Renal cortex interstitium (tissue), 11 donors: ENCODE measurements around the gene HS6ST3. TPM values are rescaled to one million over a fixed set of nuclear protein-coding genes. Genes with fewer than 3 reads are reported as not detected.

ENCODE experiments used
- DNase-seq, 11 donors: peaks; one replicate each; pipeline ENCODE4 v3.0.0-alpha.2; 2013; ENCODE audit warnings: low read depth in 9 of 11, low spot score in 4 of 11; ENCODE audit errors: extremely low read depth in 1 of 11
- polyA plus RNA-seq, 3 donors: library from polyadenylated mRNA; unstranded; fragments of 120-200 nt; gene quantifications; one replicate each; pipeline ENCODE4 v1.2.1, GENCODE V29; 2013; ENCODE audit not compliant: insufficient read length in 3 of 3

HS6ST3 gene
- polyA plus RNA-seq, 3 donors, result 2.8 to 4.2 (median 2.8) TPM

DNA sequence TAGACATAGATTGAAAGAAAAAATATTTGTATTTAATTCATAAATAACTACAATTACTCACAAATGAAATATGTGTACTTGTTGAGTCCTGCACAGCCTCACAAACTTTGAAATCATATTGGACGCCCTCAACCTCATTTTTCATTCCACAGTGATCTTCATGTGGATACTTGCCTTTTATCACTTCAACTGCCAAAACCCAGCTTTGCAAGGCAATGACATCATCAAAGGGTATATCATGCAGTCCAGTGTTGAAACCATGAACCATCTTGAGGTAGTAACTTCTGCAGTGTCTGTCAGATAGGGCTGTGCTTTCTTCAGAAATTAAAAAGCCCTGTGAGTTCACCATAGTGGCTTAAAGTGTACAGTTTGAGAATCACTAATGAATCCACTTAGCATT lies 82.2 kb downstream of the HS6ST3 start:
- no peak for DNase-seq

DNA sequence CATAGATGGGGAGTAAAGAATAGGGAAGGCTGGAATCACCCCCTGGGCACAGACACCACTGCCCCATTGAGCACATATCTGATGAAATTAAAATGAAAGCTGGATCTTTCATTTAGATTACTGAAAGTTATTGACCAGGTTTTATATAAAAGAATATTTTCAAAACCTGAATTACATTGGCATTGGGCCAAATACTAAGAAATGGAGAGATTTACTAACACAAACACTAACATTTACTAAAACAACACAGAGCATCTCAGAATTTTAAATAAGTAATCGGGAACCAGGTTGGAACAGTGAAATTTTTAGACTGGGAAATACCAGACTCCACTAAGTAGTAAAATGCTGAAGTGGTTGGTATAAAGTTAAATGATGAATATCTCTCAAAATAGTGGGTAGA lies 88.9 kb downstream of the HS6ST3 start:
- no peak for DNase-seq

DNA sequence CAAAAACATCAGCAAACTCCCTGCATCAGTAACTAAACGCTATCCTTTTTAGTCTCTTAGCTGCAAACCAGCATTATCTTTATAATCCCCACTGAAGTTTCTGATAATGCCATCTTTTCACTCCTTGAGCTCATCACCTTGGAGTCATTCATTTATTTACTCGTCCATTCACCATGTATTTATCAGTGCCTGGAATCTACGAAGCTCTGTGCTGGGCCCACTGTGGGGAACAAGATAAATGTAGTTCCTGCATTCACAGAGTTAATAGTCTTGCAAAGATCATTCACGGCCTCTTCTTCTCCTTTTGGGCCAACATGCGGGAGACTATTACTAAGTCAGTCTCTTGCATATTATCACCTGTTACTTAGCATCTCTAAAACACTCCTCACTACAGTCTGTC lies 89.4 kb downstream of the HS6ST3 start:
- no peak for DNase-seq

GRCh38 chr13:96181911-96182310 lies 92.0 kb downstream of the HS6ST3 start:
- DNase-seq, result peak in 10 of 11 donors; percentile 3 to 40 (median 16)

GRCh38 chr13:96185818-96186217 lies 95.9 kb downstream of the HS6ST3 start:
- no peak for DNase-seq

DNA sequence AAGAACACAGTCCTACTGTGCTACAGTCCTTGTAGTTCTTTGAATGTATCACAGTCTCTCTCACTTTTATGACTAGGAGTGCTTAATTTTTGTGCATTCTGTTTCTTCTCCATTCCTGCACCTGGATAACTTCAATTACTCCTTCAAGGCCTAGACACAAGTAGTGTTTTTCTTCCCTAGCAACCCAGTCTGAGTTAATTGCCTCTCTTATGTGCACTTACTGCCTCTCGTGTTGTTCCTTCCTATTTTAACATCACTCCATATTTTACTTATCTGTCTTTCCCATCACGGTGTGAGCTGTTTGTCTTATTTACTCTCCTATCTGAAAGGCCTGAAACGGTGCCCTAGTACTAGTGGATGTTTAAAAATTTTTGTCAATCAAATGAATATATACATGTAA lies 101.5 kb downstream of the HS6ST3 start:
- DNase-seq, result no peak

- no peak for DNase-seq
These were observed 103.9 kb downstream of the HS6ST3 start for GRCh38 chr13:96193728-96194310.

- no peak for DNase-seq
These were observed 108.1 kb downstream of the HS6ST3 start for GRCh38 chr13:96198038-96198437.

GRCh38 chr13:96199315-96199714 lies 109.4 kb downstream of the HS6ST3 start:
- DNase-seq, result no peak

DNA sequence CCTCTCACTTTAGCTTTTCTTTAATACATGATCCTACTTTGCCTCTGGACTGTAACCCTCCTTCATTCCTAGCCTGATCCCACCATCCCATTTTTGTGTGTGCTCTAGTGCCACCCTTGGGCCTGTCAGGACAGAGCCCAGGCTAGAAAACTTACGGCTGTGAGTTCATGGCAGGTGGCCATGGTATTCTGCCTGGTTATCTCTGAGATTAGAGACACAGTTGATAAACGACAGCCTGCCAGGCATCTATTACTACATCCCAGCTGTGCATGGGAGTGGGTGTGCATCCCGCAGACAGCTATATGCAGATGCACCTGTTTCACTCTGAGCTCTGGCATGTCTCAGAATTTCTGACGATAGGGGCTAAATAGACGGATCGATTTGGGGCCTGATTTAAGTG lies 110.9 kb downstream of the HS6ST3 start:
- no peak for DNase-seq

GRCh38 chr13:96202315-96202714 lies 112.4 kb downstream of the HS6ST3 start:
- DNase-seq, result no peak

GRCh38 chr13:96203471-96203870 lies 113.6 kb downstream of the HS6ST3 start:
- no peak for DNase-seq

DNA sequence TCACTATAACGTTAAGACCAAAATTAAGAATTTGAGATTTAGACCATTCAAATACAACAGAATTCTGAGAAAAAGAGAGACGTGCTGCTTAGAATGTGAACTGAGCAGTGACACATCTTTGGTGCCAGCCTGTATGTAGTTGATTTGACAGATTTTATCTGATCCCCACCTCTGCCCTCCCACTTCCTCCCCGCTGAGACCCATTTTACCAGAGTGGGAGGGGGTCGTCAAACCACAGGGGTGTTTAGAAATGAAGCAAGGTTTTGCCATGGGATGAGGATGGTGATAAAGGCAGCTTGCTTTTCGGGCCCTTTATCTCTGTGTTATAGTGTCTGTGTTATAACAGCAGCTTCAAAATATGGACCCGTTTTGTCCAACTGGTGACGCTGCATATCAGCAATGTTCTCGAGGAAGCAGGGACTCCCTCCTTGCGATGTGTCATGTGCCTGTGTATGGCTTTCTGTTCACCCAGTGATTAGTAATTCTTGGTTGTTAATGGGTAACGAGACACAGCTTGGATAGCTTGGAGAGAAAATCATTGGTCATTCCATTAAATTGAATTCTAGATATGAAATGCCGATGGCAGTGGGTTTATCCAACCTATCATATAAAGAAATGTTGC lies 125.0 kb downstream of the HS6ST3 start:
- no peak for DNase-seq

DNA sequence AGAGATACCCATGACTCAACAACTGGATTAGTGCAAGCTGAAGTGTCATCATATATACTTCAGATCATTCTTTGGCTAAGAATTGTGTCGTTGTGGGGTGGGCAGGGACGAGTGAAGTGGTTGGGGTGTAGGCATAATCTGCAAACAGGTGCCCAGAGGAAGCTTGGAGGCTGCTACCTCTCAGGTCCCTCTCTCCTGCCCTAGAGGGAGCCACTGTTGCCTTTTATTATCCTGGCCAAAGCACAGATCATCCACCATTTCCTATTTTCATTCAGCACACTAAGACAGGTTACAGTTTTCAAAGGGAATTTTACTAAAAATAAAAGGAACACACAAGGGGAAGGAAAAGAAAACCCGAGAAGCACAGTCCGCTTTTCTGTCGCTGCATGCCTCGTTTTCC lies 126.6 kb downstream of the HS6ST3 start:
- no peak for DNase-seq

- no peak for DNase-seq
These were observed 128.6 kb downstream of the HS6ST3 start for GRCh38 chr13:96218475-96218874.

DNA sequence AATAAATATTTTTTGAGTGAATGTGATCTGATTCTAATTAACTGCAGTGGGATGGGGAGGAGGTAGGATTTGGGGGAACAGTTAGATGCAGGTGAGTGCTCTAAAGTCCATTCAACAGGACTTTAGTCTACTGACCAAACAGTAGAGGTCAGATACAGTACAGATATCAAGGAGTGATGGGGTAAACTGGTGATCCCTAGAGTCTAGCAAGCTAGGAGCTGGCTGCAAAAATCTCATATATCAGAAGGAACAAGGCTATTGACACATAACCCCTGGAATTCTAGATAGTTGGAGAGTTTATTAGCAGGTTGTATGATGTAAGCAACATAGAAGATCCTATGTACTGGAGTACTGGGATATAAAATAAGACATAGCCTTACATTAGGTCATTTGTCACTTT lies 131.6 kb downstream of the HS6ST3 start:
- no peak for DNase-seq

- DNase-seq, result no peak
These were observed 133.3 kb downstream of the HS6ST3 start for GRCh38 chr13:96223231-96223630.

DNA sequence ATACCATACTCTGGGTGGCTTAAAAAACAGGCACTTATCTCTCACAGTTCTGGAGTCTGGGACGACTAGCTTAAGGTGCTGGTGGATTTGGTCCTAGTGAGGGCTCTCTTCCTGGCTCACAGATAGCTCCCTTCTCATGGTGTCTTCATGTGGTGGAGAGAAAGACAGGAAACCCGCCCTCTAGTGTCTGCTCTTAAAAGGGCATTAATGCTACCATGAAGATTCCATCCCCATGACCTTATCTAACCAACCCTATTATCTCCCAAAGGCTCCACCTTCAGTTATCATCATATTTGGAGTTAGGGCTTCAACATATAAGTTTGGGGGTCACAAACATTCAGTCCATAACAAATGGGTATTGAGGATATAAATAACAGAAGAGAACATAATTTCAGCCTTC lies 139.4 kb downstream of the HS6ST3 start:
- no peak for DNase-seq

GRCh38 chr13:96238241-96238640 lies 148.3 kb downstream of the HS6ST3 start:
- no peak for DNase-seq

DNA sequence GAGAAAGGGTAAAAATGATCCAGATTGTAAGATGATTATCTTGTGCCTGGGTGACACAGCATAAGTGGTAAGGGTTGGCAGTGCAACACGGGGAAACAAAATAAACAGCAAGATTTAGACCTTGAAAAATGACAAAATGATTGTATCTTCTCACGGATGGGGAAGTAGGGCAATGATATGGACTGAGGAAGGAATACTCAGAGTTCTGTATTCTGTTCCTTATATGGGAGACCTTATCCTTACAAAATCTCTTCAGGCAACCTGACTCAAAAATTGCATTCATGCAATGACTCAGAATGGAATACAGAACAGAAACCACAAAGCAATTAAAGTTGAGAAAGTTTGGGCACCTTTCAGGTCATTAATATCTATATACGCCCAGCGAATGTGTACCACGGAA lies 149.0 kb downstream of the HS6ST3 start:
- no peak for DNase-seq

- DNase-seq, result no peak
These were observed 153.5 kb downstream of the HS6ST3 start for GRCh38 chr13:96243376-96243775.
